Measurements from ENCODE around the gene LAMTOR2. TPM values are rescaled to one million over a fixed set of nuclear protein-coding genes. Genes with fewer than 3 reads are reported as not detected.

The LAMTOR2 gene
- total RNA-seq, 1 experiment from 2014 or later: 49.4 TPM

- no peaks in the 10 kb centered on the region; the same call in 1 of the 2 replicates for H3K36me3 ChIP-seq (ENCODE audit: control insufficient read depth, insufficient read depth, low read length)
- no peak overlapping the region for H3K27ac Mint-ChIP-seq (ENCODE audit: unreplicated experiment)
- H3K27me3 ChIP-seq (replicated peaks; ENCODE audit: control insufficient read depth, insufficient read depth, low read length): no peaks in the 10 kb centered on the region
- H3K4me3 ChIP-seq (ENCODE audit: low read depth, low read length): no peak overlapping the region
- no TSS peak for BruUV-seq (replicated peaks)
- no peaks in the 10 kb centered on the region for H3K9me3 ChIP-seq
- TF ChIP-seq, protein P1, sequence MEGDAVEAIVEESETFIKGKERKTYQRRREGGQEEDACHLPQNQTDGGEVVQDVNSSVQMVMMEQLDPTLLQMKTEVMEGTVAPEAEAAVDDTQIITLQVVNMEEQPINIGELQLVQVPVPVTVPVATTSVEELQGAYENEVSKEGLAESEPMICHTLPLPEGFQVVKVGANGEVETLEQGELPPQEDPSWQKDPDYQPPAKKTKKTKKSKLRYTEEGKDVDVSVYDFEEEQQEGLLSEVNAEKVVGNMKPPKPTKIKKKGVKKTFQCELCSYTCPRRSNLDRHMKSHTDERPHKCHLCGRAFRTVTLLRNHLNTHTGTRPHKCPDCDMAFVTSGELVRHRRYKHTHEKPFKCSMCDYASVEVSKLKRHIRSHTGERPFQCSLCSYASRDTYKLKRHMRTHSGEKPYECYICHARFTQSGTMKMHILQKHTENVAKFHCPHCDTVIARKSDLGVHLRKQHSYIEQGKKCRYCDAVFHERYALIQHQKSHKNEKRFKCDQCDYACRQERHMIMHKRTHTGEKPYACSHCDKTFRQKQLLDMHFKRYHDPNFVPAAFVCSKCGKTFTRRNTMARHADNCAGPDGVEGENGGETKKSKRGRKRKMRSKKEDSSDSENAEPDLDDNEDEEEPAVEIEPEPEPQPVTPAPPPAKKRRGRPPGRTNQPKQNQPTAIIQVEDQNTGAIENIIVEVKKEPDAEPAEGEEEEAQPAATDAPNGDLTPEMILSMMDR (IDR thresholded peaks at IDR 0.05; ENCODE audit: insufficient read depth in 1 of 2, low read depth in 1 of 2, low read length in 1 of 2, severe bottlenecking in 1 of 2, unreplicated experiment in 1 of 2): no peak
- peaks cover 11% of the 10 kb centered on the region for H3K36me3 Mint-ChIP-seq (ENCODE audit: insufficient read depth, unreplicated experiment)
- H3K4me1 Mint-ChIP-seq (ENCODE audit: low read depth, unreplicated experiment): peaks cover 6% of the 10 kb centered on the region
- POLR2A ChIA-PET: no interaction called here
- CTCF ChIA-PET: no interaction called here
- no peak for DNase-seq
- H3K4me3 Mint-ChIP-seq (ENCODE audit: unreplicated experiment): no peak overlapping the region
- H3K9me3 Mint-ChIP-seq (ENCODE audit: unreplicated experiment): no peaks in the 10 kb centered on the region
- H3K27me3 Mint-ChIP-seq (ENCODE audit: insufficient read depth, unreplicated experiment): no peaks in the 10 kb centered on the region
- intact Hi-C loops (cut with micrococcal nuclease; ENCODE audit: unreplicated experiment): no loop called here
- H3K4me1 ChIP-seq: no peaks in the 10 kb centered on the region
Measured at GRCh38 chr1:156076609-156077429, 22.2 kb downstream of the LAMTOR2 start.

- Mint-ChIP-seq H3K36me3 (ENCODE audit: insufficient read depth, unreplicated experiment) (peaks cover 5% of the 10 kb centered on the region), H3K27me3 (ENCODE audit: insufficient read depth, unreplicated experiment) (no peaks in the 10 kb centered on the region), H3K4me1 (ENCODE audit: low read depth, unreplicated experiment) (peaks cover 6% of the 10 kb centered on the region), H3K27ac (ENCODE audit: unreplicated experiment) (no peak overlapping the region), H3K9me3 (ENCODE audit: unreplicated experiment) (no peaks in the 10 kb centered on the region), H3K4me3 (ENCODE audit: unreplicated experiment) (no peak overlapping the region)
- no peaks in the 10 kb centered on the region for H3K9me3 ChIP-seq
- TF ChIP-seq, protein P1 (IDR thresholded peaks at IDR 0.05; ENCODE audit: insufficient read depth in 1 of 2, low read depth in 1 of 2, low read length in 1 of 2, severe bottlenecking in 1 of 2, unreplicated experiment in 1 of 2): no peak
- DNase-seq: no peak
- no peak overlapping the region for H3K4me3 ChIP-seq (ENCODE audit: low read depth, low read length)
- intact Hi-C loops (cut with micrococcal nuclease; ENCODE audit: unreplicated experiment): no loop called here
- no peaks in the 10 kb centered on the region; the same call in 1 of the 2 replicates for H3K36me3 ChIP-seq (ENCODE audit: control insufficient read depth, insufficient read depth, low read length)
- H3K27me3 ChIP-seq (replicated peaks; ENCODE audit: control insufficient read depth, insufficient read depth, low read length): no peaks in the 10 kb centered on the region
- ChIA-PET POLR2A (no interaction called here), CTCF (no interaction called here)
- no TSS peak for BruUV-seq (replicated peaks)
- H3K4me1 ChIP-seq: no peaks in the 10 kb centered on the region
Measured at GRCh38 chr1:156077430-156077760, 22.8 kb downstream of the LAMTOR2 start.

- no peak overlapping the region for H3K4me3 Mint-ChIP-seq (ENCODE audit: unreplicated experiment)
- H3K27me3 Mint-ChIP-seq (ENCODE audit: insufficient read depth, unreplicated experiment): no peaks in the 10 kb centered on the region
- no peaks in the 10 kb centered on the region for H3K9me3 Mint-ChIP-seq (ENCODE audit: unreplicated experiment)
- Histone ChIP-seq H3K4me1 (peaks cover 3% of the 10 kb centered on the region; the same call in 1 of the 2 replicates), H3K36me3 (ENCODE audit: control insufficient read depth, insufficient read depth, low read length) (no peaks in the 10 kb centered on the region; the same call in 1 of the 2 replicates), H3K4me3 (ENCODE audit: low read depth, low read length) (no peak overlapping the region), H3K27me3 (replicated peaks; ENCODE audit: control insufficient read depth, insufficient read depth, low read length) (no peaks in the 10 kb centered on the region), H3K9me3 (no peaks in the 10 kb centered on the region)
- peaks cover 10% of the 10 kb centered on the region for H3K4me1 Mint-ChIP-seq (ENCODE audit: low read depth, unreplicated experiment)
- ChIA-PET POLR2A (interaction anchor here (0.7 kb wide), 1 partner anchor 427 kb away, joined by 3 read pairs; no protein-coding TSS in a partner anchor), CTCF (no interaction called here)
- intact Hi-C loops (cut with micrococcal nuclease; ENCODE audit: unreplicated experiment): no loop called here
- TF ChIP-seq, protein P1 (IDR thresholded peaks at IDR 0.05; ENCODE audit: insufficient read depth in 1 of 2, low read depth in 1 of 2, low read length in 1 of 2, severe bottlenecking in 1 of 2, unreplicated experiment in 1 of 2): no peak
- BruUV-seq (replicated peaks): no TSS peak
- no peak for DNase-seq
- H3K36me3 Mint-ChIP-seq (ENCODE audit: insufficient read depth, unreplicated experiment): no peaks in the 10 kb centered on the region
- no peak overlapping the region for H3K27ac Mint-ChIP-seq (ENCODE audit: unreplicated experiment)
Measured at GRCh38 chr1:156078728-156079127, 24.1 kb downstream of the LAMTOR2 start.

Measured in Caco-2 (cell line).